GM12865 (cell line): ENCODE data around the gene CDKN2AIP.

ENCODE experiments used
- DNase-seq: peaks from one replicate; pipeline ENCODE4 v3.0.0; 2010; ENCODE audit warnings: low read depth
- H3K4me3 ChIP-seq: 2 replicates; pipeline ENCODE4 v1.5.1; 2011; ENCODE audit warnings: mild to moderate bottlenecking, low read depth, low read length, control low read depth
- CTCF ChIP-seq: IDR thresholded peaks from 2 replicates; pipeline ENCODE4 v1.5.1; 2011; ENCODE audit warnings: low read length, control low read depth, low read depth, inconsistent platforms; ENCODE audit not compliant: insufficient read depth; ENCODE audit errors: missing control alignments

Gene CDKN2AIP

GRCh38 chr4:183399616-183400015 lies 44.8 kb upstream of the CDKN2AIP start:
- TF ChIP-seq CTCF, result no peak
- no peak overlapping the region for H3K4me3 ChIP-seq
- DNase-seq, result no peak

- DNase-seq, result no peak
- no peak for TF ChIP-seq CTCF
Measured at GRCh38 chr4:183400035-183400434, 44.4 kb upstream of the CDKN2AIP start.

GRCh38 chr4:183401473-183401872 lies 43.0 kb upstream of the CDKN2AIP start:
- TF ChIP-seq CTCF, result no peak
- H3K4me3 ChIP-seq, result no peak overlapping the region
- DNase-seq, result no peak

More at GRCh38 chr4:183400035-183400434, 44.4 kb upstream of the CDKN2AIP start:
- no peak overlapping the region for H3K4me3 ChIP-seq

- no peak for TF ChIP-seq CTCF
- H3K4me3 ChIP-seq, result no peak overlapping the region
- no peak for DNase-seq
Measured at GRCh38 chr4:183402771-183403170, 41.7 kb upstream of the CDKN2AIP start.

- no peak for DNase-seq
- H3K4me3 ChIP-seq, result no peak overlapping the region
- no peak for TF ChIP-seq CTCF
Measured at GRCh38 chr4:183403486-183403885, 41.0 kb upstream of the CDKN2AIP start.

GRCh38 chr4:183403961-183404360 lies 40.5 kb upstream of the CDKN2AIP start:
- TF ChIP-seq CTCF, result no peak
- no peak overlapping the region for H3K4me3 ChIP-seq
- DNase-seq, result no peak

GRCh38 chr4:183405303-183405702 lies 39.1 kb upstream of the CDKN2AIP start:
- no peak for TF ChIP-seq CTCF
- H3K4me3 ChIP-seq, result no peak overlapping the region

More at GRCh38 chr4:183405303-183405702, 39.1 kb upstream of the CDKN2AIP start:
- DNase-seq, result no peak
